Caco-2 (cell line): ENCODE measurements around the gene CDR2. TPM values are rescaled to one million over a fixed set of nuclear protein-coding genes. Genes with fewer than 3 reads are reported as not detected.

Source experiments
- BruUV-seq: library from RNA; stranded (reverse); fragments of 400-500 nt; replicated peaks from 2 replicates; lab custom pipeline; 2021; lab: Mats Ljungman, UMichigan
- CTCF ChIA-PET: fragments of 300-600 bp; sonication (Branson Sonifier 250); formaldehyde crosslinking; loops from one replicate; lab custom pipeline; 2022; ENCODE audit warnings: antibody characterized with exemption; lab: Charles Lee
- POLR2A ChIA-PET: fragments of 300-600 bp; sonication (Branson Sonifier 250); formaldehyde crosslinking; loops from one replicate; lab custom pipeline; 2022; ENCODE audit warnings: antibody characterized with exemption; lab: Charles Lee
- DNase-seq, 2 experiments: peaks; one replicate each; pipeline versions ENCODE4 v3.0.0 to v3.0.0-alpha.2; 2020 to 2022
- H3K27me3 ChIP-seq: replicated peaks from 2 replicates; pipeline ENCODE4 v1.6.0; 2011; ENCODE audit warnings: low read length; ENCODE audit not compliant: control insufficient read depth, insufficient read depth
- H3K36me3 ChIP-seq: 2 replicates; pipeline ENCODE4 v1.5.1; 2011; ENCODE audit warnings: low read length; ENCODE audit not compliant: control insufficient read depth, insufficient read depth
- H3K4me1 ChIP-seq: fragments of 250-450 bp; sonication (Bioruptor Pico); 2 replicates; pipeline ENCODE4 v1.5.1; 2020; ENCODE audit warnings: mild to moderate bottlenecking
- H3K4me3 ChIP-seq: 2 replicates; pipeline ENCODE4 v1.5.1; 2011; ENCODE audit warnings: low read depth, mild to moderate bottlenecking, control low read depth, low read length
- H3K9me3 ChIP-seq: fragments of 250-450 bp; sonication (Bioruptor Pico); 2 replicates; pipeline ENCODE4 v1.5.1; 2020; ENCODE audit warnings: mild to moderate bottlenecking, moderate library complexity
- H3K27ac Mint-ChIP-seq: one replicate; pipeline ENCODE4 v1.8.0; 2022; ENCODE audit warnings: mixed read lengths; ENCODE audit not compliant: unreplicated experiment
- H3K27me3 Mint-ChIP-seq: one replicate; pipeline ENCODE4 v1.8.0; 2022; ENCODE audit warnings: mixed read lengths; ENCODE audit not compliant: insufficient read depth, unreplicated experiment
- H3K36me3 Mint-ChIP-seq: one replicate; pipeline ENCODE4 v1.8.0; 2022; ENCODE audit warnings: mild to moderate bottlenecking, mixed read lengths; ENCODE audit not compliant: insufficient read depth, unreplicated experiment
- H3K4me1 Mint-ChIP-seq: one replicate; pipeline ENCODE4 v1.8.0; 2022; ENCODE audit warnings: low read depth, mixed read lengths; ENCODE audit not compliant: unreplicated experiment
- H3K4me3 Mint-ChIP-seq: one replicate; pipeline ENCODE4 v1.8.0; 2022; ENCODE audit warnings: mild to moderate bottlenecking, moderate library complexity, mixed read lengths; ENCODE audit not compliant: unreplicated experiment
- H3K9me3 Mint-ChIP-seq: one replicate; pipeline ENCODE4 v1.8.0; 2022; ENCODE audit warnings: mixed read lengths; ENCODE audit not compliant: unreplicated experiment
- CTCF ChIP-seq, 2 experiments: fragments of 200-600 bp in 1 of 2; IDR thresholded peaks; 1 replicate in 1 of 2; 2 replicates in 1 of 2; pipeline versions ENCODE4 v1.5.1 to v1.8.0; 2011 to 2022; ENCODE audit warnings: antibody characterized with exemption in 1 of 2, control low read depth in 1 of 2, inconsistent platforms in 1 of 2, low read depth in 1 of 2, low read length in 1 of 2, mild to moderate bottlenecking in 1 of 2, moderate library complexity in 1 of 2; ENCODE audit not compliant: insufficient read depth in 1 of 2, severe bottlenecking in 1 of 2, unreplicated experiment in 1 of 2
- intact Hi-C: fragments of 100-400 bp; cut with micrococcal nuclease; formaldehyde crosslinking; loops from one replicate; pipeline ENCODE4 v1.10.0; 2022; ENCODE audit not compliant: unreplicated experiment
- total RNA-seq: library from RNA; stranded (reverse); gene quantifications from 2 replicates; pipeline ENCODE4 v1.2.3, GENCODE V29; 2022

The CDR2 gene
- total RNA-seq, 1 experiment from 2014 or later: 24.3 TPM

GRCh38 chr16:22300427-22301071, 73.9 kb downstream of the CDR2 start:
- POLR2A ChIA-PET: no interaction called here
- no TSS peak for BruUV-seq
- no peaks in the 10 kb centered on the region for H3K36me3 ChIP-seq
- H3K27me3 ChIP-seq: no peaks in the 10 kb centered on the region
- DNase-seq: peak in 1 of 2 experiments; percentile 36
- peak; percentile 39 to 54 for TF ChIP-seq CTCF (IDR thresholded peaks at IDR 0.05; ENCODE audit: insufficient read depth in 1 of 2, low read depth in 1 of 2, low read length in 1 of 2, severe bottlenecking in 1 of 2, unreplicated experiment in 1 of 2)
- H3K4me3 ChIP-seq: no peak overlapping the region
- no peaks in the 10 kb centered on the region for H3K9me3 ChIP-seq
- Mint-ChIP-seq H3K36me3 (peaks cover 59% of the 10 kb centered on the region), H3K4me1 (peaks cover 13% of the 10 kb centered on the region), H3K27me3 (no peaks in the 10 kb centered on the region), H3K4me3 (peak overlapping the region; percentile 16), H3K27ac (no peak overlapping the region), H3K9me3 (no peaks in the 10 kb centered on the region)
- intact Hi-C loops: no loop called here
- CTCF ChIA-PET: interaction anchor here (0.6 to 1.3 kb wide), 5 partner anchors 21 to 105 kb away, joined by 3 to 5 read pairs (median 4); no protein-coding TSS in a partner anchor
- peaks cover 5% of the 10 kb centered on the region for H3K4me1 ChIP-seq

GRCh38 chr16:22299036-22299435, 75.4 kb downstream of the CDR2 start:
- no TSS peak for BruUV-seq
- Histone ChIP-seq H3K36me3 (no peaks in the 10 kb centered on the region), H3K4me1 (peaks cover 5% of the 10 kb centered on the region), H3K9me3 (no peaks in the 10 kb centered on the region), H3K4me3 (no peak overlapping the region), H3K27me3 (no peaks in the 10 kb centered on the region)
- CTCF ChIA-PET: interaction anchor here (0.7 to 1.3 kb wide), 2 partner anchors 54 to 1201 kb away, joined by 3 to 5 read pairs; no protein-coding TSS in a partner anchor
- Mint-ChIP-seq H3K27me3 (no peaks in the 10 kb centered on the region), H3K9me3 (no peaks in the 10 kb centered on the region), H3K4me3 (peak overlapping the region; percentile 82), H3K4me1 (peaks cover 13% of the 10 kb centered on the region), H3K27ac (peak overlapping the region; percentile 83), H3K36me3 (peaks cover 50% of the 10 kb centered on the region)
- intact Hi-C loops: loop anchor here (5.0 kb wide), 1 partner anchor 297 kb away; the partner anchor contains the start of gene PDZD9
- no peak for TF ChIP-seq CTCF (IDR thresholded peaks at IDR 0.05; ENCODE audit: insufficient read depth in 1 of 2, low read depth in 1 of 2, low read length in 1 of 2, severe bottlenecking in 1 of 2, unreplicated experiment in 1 of 2)
- no peak for DNase-seq
- POLR2A ChIA-PET: no interaction called here

- Histone ChIP-seq H3K4me1 (peaks cover 5% of the 10 kb centered on the region), H3K9me3 (no peaks in the 10 kb centered on the region), H3K36me3 (no peaks in the 10 kb centered on the region), H3K27me3 (no peaks in the 10 kb centered on the region), H3K4me3 (peak overlapping the region; percentile 77)
- peaks cover 13% of the 10 kb centered on the region for H3K4me1 Mint-ChIP-seq
- H3K9me3 Mint-ChIP-seq: no peaks in the 10 kb centered on the region
- BruUV-seq: TSS peak; percentile 96
- peak overlapping the region; percentile 83 for H3K27ac Mint-ChIP-seq
- DNase-seq: peak; percentile 76
- intact Hi-C loops: loop anchor here (1.0 to 5.0 kb wide), 5 partner anchors 71 to 296 kb away; partner anchors contain the start of genes EEF2K and PDZD9
- ChIA-PET POLR2A (interaction anchor here (1.1 kb wide), 1 partner anchor 77 kb away, joined by 3 read pairs; no protein-coding TSS in a partner anchor), CTCF (interaction anchor here (1.1 kb wide), 1 partner anchor 92 kb away, joined by 5 read pairs; the partner anchor contains the start of gene EEF2K)
- peak overlapping the region; percentile 82 for H3K4me3 Mint-ChIP-seq
- no peak for TF ChIP-seq CTCF (IDR thresholded peaks at IDR 0.05; ENCODE audit: insufficient read depth in 1 of 2, low read depth in 1 of 2, low read length in 1 of 2, severe bottlenecking in 1 of 2, unreplicated experiment in 1 of 2)
- H3K36me3 Mint-ChIP-seq: peaks cover 45% of the 10 kb centered on the region
- no peaks in the 10 kb centered on the region for H3K27me3 Mint-ChIP-seq
Measured at GRCh38 chr16:22297871-22298733, 76.3 kb downstream of the CDR2 start.
